Sigmoid colon (tissue), 7 donors: ENCODE measurements around the gene ZNF318. TPM values are rescaled to one million over a fixed set of nuclear protein-coding genes. Genes with fewer than 3 reads are reported as not detected.
"Not testable (repeated sequence)": the region's sequence is repeated elsewhere in the genome, so short reads cannot be mapped to it uniquely, and the experiment has no call there.

Source experiments
- DNase-seq: peaks from one replicate; pipeline ENCODE4 v3.0.0-alpha.2; 2019
- H3K27ac ChIP-seq, 4 donors: fragments of 200-600 bp; sonication (generic); one replicate each; pipeline ENCODE4 v1.5.1; 2016 to 2019; ENCODE audit warnings: mild to moderate bottlenecking in 1 of 4
- H3K27me3 ChIP-seq, 3 donors: fragments of 200-600 bp; sonication (generic); one replicate each; pipeline ENCODE4 v1.5.1; 2019; ENCODE audit warnings: mild to moderate bottlenecking in 1 of 3
- H3K36me3 ChIP-seq, 4 donors: fragments of 200-600 bp; sonication (generic); one replicate each; pipeline ENCODE4 v1.5.1; 2016 to 2019
- H3K4me1 ChIP-seq, 4 donors: fragments of 200-600 bp; sonication (generic); one replicate each; pipeline ENCODE4 v1.5.1; 2017 to 2019
- H3K4me3 ChIP-seq, 4 donors: fragments of 200-600 bp; sonication (generic); one replicate each; pipeline ENCODE4 v1.5.1; 2017 to 2019; ENCODE audit warnings: mild to moderate bottlenecking in 2 of 4, moderate library complexity in 1 of 4
- H3K9me3 ChIP-seq, 4 donors: fragments of 200-600 bp in 3 of 4; sonication (generic) in 3 of 4; one replicate each; pipeline versions ENCODE4 v1.5.1 to v1.6.1; 2013 to 2019
- CTCF ChIP-seq, 4 experiments: fragments of 450-650 bp in 3 of 4; fragments of 200-600 bp in 1 of 4; IDR thresholded peaks; one replicate each; pipeline ENCODE4 v1.5.1; 2016 to 2019; ENCODE audit warnings: antibody characterized with exemption in 4 of 4, mild to moderate bottlenecking in 3 of 4, moderate library complexity in 2 of 4
- EP300 ChIP-seq, 4 donors: sonication (generic); formaldehyde crosslinking; IDR thresholded peaks; one replicate each; pipeline ENCODE4 v1.6.1; 2017; ENCODE audit warnings: antibody characterized with exemption in 4 of 4
- POLR2A ChIP-seq, 2 donors: fragments of 450-650 bp; IDR thresholded peaks; one replicate each; pipeline ENCODE4 v1.6.1; 2016; ENCODE audit warnings: antibody characterized with exemption in 2 of 2, mild to moderate bottlenecking in 2 of 2, moderate library complexity in 2 of 2
- POLR2AphosphoS5 ChIP-seq, 4 donors: sonication (generic); formaldehyde crosslinking; IDR thresholded peaks; one replicate each; pipeline ENCODE4 v1.6.1; 2017; ENCODE audit warnings: antibody characterized with exemption in 4 of 4
- WGBS, 2 donors: extraction: QIAGEN DNeasy Blood & Tissue Kit; methylation state at CpG; one replicate each; pipeline ENCODE4 v1.1.7; 2013; 5-methylcytosine and 5-hydroxymethylcytosine counted together
- intact Hi-C: fragments of 100-400 bp; cut with DNase I; formaldehyde crosslinking; loops from one replicate; pipeline ENCODE4 v1.15.1; 2023
- polyA plus RNA-seq, 3 donors: library from polyadenylated mRNA; stranded (reverse); fragments of 200-250 nt; gene quantifications; one replicate each; pipeline ENCODE4 v1.2.3, GENCODE V29; 2013
- total RNA-seq, 4 donors: library from RNA; depleted of rRNA; stranded (reverse); fragments of >200 nt; gene quantifications; one replicate each; pipeline ENCODE4 v1.1.0, GENCODE V29; 2016
- donor health status: healthy with polysubstance abuse.
- donor health status: Bipolar disorder and iron deficiency.
- donor health status: healthy.

Gene ZNF318
- total and polyA plus RNA-seq, 7 donors, result 2.1 to 19.1 (median 12.7) TPM

GRCh38 chr6:43389730-43390295 lies 20.4 kb upstream of the ZNF318 start:
- 90% methylated on average over 6 of the region's 6 CpGs for WGBS, 2 donors
- DNase-seq, result no peak
- Histone ChIP-seq H3K27ac (no peak overlapping the region), H3K27me3 (peaks cover 0 to 4% (median 0%) of the 10 kb centered on the region in 3 donors), H3K4me3 (no peak overlapping the region), H3K4me1 (no peaks in the 10 kb centered on the region), H3K36me3 (no peaks in the 10 kb centered on the region), H3K9me3 (no peaks in the 10 kb centered on the region)
- TF ChIP-seq EP300 (IDR thresholded peaks at IDR 0.05) (no peak), POLR2AphosphoS5 (IDR thresholded peaks at IDR 0.05) (no peak), POLR2A (IDR thresholded peaks at IDR 0.05) (no peak), CTCF (IDR thresholded peaks at IDR 0.05) (no peak)
- intact Hi-C loops, result no loop called here

- TF ChIP-seq EP300 (IDR thresholded peaks at IDR 0.05) (no peak), CTCF (IDR thresholded peaks at IDR 0.05) (peak in 1 of 4 experiments; percentile 37), POLR2AphosphoS5 (IDR thresholded peaks at IDR 0.05) (no peak), POLR2A (IDR thresholded peaks at IDR 0.05) (no peak)
- H3K4me3 ChIP-seq, result no peak overlapping the region
- DNase-seq, result no peak
- intact Hi-C loops, result no loop called here
- 29 to 41% methylated on average over 1 of the region's 1 CpG for WGBS, 2 donors
- no peak overlapping the region for H3K27ac ChIP-seq
- peaks cover 0 to 4% (median 0%) of the 10 kb centered on the region in 3 donors for H3K27me3 ChIP-seq
- no peaks in the 10 kb centered on the region for H3K9me3 ChIP-seq
- H3K36me3 ChIP-seq, result no peaks in the 10 kb centered on the region
- H3K4me1 ChIP-seq, result no peaks in the 10 kb centered on the region
Measured at GRCh38 chr6:43386492-43386891, 17.0 kb upstream of the ZNF318 start.

GRCh38 chr6:43383021-43383667 lies 13.7 kb upstream of the ZNF318 start:
- TF ChIP-seq POLR2A (IDR thresholded peaks at IDR 0.05), result no peak
- no peak for TF ChIP-seq POLR2AphosphoS5 (IDR thresholded peaks at IDR 0.05)
- no peak for TF ChIP-seq CTCF (IDR thresholded peaks at IDR 0.05)
- TF ChIP-seq EP300 (IDR thresholded peaks at IDR 0.05), result no peak
- H3K27me3 ChIP-seq, result no peaks in the 10 kb centered on the region
- DNase-seq, result no peak
- no peak overlapping the region for H3K27ac ChIP-seq
- intact Hi-C loops, result no loop called here
- no peaks in the 10 kb centered on the region for H3K4me1 ChIP-seq
- no peak overlapping the region for H3K4me3 ChIP-seq
- no peaks in the 10 kb centered on the region for H3K9me3 ChIP-seq
- WGBS, 2 donors, result 68 to 88% methylated on average over 6 of the region's 6 CpGs
- H3K36me3 ChIP-seq, result no peaks in the 10 kb centered on the region

- H3K4me3 ChIP-seq, H3K36me3 ChIP-seq, H3K27me3 ChIP-seq, H3K27ac ChIP-seq, intact Hi-C loops, H3K4me1 ChIP-seq, DNase-seq, H3K9me3 ChIP-seq: not testable (repeated sequence)
- WGBS, 2 donors, result 87 to 93% methylated on average over 9 of the region's 9 CpGs
Measured at GRCh38 chr6:43380858-43381257, 11.4 kb upstream of the ZNF318 start.

GRCh38 chr6:43378631-43379030 lies 9.2 kb upstream of the ZNF318 start:
- no peaks in the 10 kb centered on the region for H3K9me3 ChIP-seq
- no peak overlapping the region for H3K27ac ChIP-seq
- intact Hi-C loops, result no loop called here
- 65 to 77% methylated on average over 3 of the region's 3 CpGs for WGBS, 2 donors
- DNase-seq, result no peak
- no peaks in the 10 kb centered on the region for H3K27me3 ChIP-seq
- no peak overlapping the region for H3K4me3 ChIP-seq
- TF ChIP-seq EP300 (IDR thresholded peaks at IDR 0.05), result no peak
- no peak for TF ChIP-seq POLR2AphosphoS5 (IDR thresholded peaks at IDR 0.05)
- TF ChIP-seq POLR2A (IDR thresholded peaks at IDR 0.05), result no peak
- no peaks in the 10 kb centered on the region for H3K4me1 ChIP-seq
- no peaks in the 10 kb centered on the region for H3K36me3 ChIP-seq
